Testis (tissue), 3 donors: ENCODE results near the gene DCXR. TPM values are rescaled to one million over a fixed set of nuclear protein-coding genes. Genes with fewer than 3 reads are reported as not detected.

ENCODE experiments used
- DNase-seq: peaks from one replicate; pipeline ENCODE4 v3.0.0-alpha.2; 2019
- H3K27ac ChIP-seq, 2 donors: fragments of 200-600 bp; sonication (generic); one replicate each; pipeline ENCODE4 v1.5.1; 2019
- H3K27me3 ChIP-seq: fragments of 200-600 bp; sonication (generic); one replicate; pipeline ENCODE4 v1.5.1; 2019
- H3K36me3 ChIP-seq: fragments of 200-600 bp; sonication (generic); one replicate; pipeline ENCODE4 v1.5.1; 2017; ENCODE audit warnings: low read depth; ENCODE audit errors: missing control alignments
- H3K4me1 ChIP-seq: fragments of 200-600 bp; sonication (generic); one replicate; pipeline ENCODE4 v1.5.1; 2019
- H3K4me3 ChIP-seq, 2 donors: fragments of 200-600 bp; sonication (generic); one replicate each; pipeline ENCODE4 v1.5.1; 2017 to 2019
- H3K9me3 ChIP-seq: fragments of 200-600 bp; sonication (generic); one replicate; pipeline ENCODE4 v1.5.1; 2017
- CTCF ChIP-seq, 3 experiments: fragments of 450-650 bp in 2 of 3; fragments of 200-600 bp in 1 of 3; sonication (generic) in 1 of 3; IDR thresholded peaks; one replicate each; pipeline ENCODE4 v1.5.1; 2016 to 2019; ENCODE audit warnings: antibody characterized with exemption in 3 of 3, mild to moderate bottlenecking in 2 of 3, moderate library complexity in 1 of 3
- POLR2A ChIP-seq: fragments of 450-650 bp; IDR thresholded peaks from one replicate; pipeline ENCODE4 v1.6.1; 2017; ENCODE audit warnings: antibody characterized with exemption, mild to moderate bottlenecking, moderate library complexity
- WGBS, 2 donors: methylation state at CpG; one replicate each; pipeline ENCODE4 v1.1.5; 2018; 5-methylcytosine and 5-hydroxymethylcytosine counted together
- intact Hi-C: fragments of 100-400 bp; cut with DNase I; formaldehyde crosslinking; loops from one replicate; pipeline ENCODE4 v1.15.1; 2023; ENCODE audit warnings: low total_unique reads
- polyA plus RNA-seq: library from polyadenylated mRNA; stranded (reverse); fragments of 350-450 nt; fragmentation: Illumina TruSeq; extraction: RNeasy Lipid Tissue Mini Kit (QIAGEN cat#74804); gene quantifications from one replicate; pipeline ENCODE4 v1.2.3, GENCODE V29; 2014; ENCODE audit warnings: low read depth, low replicate concordance; ENCODE audit not compliant: insufficient read depth
- total RNA-seq, 2 donors: library from RNA; depleted of rRNA; stranded (reverse); fragments of >200 nt; gene quantifications; one replicate each; pipeline ENCODE4 v1.2.3, GENCODE V29; 2016

The DCXR gene
- total and polyA plus RNA-seq, 3 donors from 2014 or later, result 109 to 188 (median 134) TPM

GRCh38 chr17:82052638-82053059 is 15.2 kb upstream of the DCXR start:
- H3K4me1 ChIP-seq, result peaks cover 11% of the 10 kb centered on the region
- no peak for TF ChIP-seq CTCF (IDR thresholded peaks at IDR 0.05)
- TF ChIP-seq POLR2A, result no peak
- no peak for DNase-seq
- intact Hi-C loops, result no loop called here
- no peak overlapping the region for H3K27ac ChIP-seq
- no peaks in the 10 kb centered on the region for H3K27me3 ChIP-seq
- H3K36me3 ChIP-seq, result no peaks in the 10 kb centered on the region
- peak overlapping the region; percentile 62 to 78 for H3K4me3 ChIP-seq
- no peaks in the 10 kb centered on the region for H3K9me3 ChIP-seq
- WGBS, 2 donors, result 10 to 29% methylated on average over 9 to 19 of the region's 19 CpGs

GRCh38 chr17:82051776-82052637 is 14.5 kb upstream of the DCXR start, which contains the start of the genes GPS1 and RFNG:
Gene GPS1, plus strand, starts transcription at chr17:82051898. Its CDS starts 34 bp downstream, at chr17:82051932.
Gene RFNG, minus strand, starts transcription at chr17:82051811. Its CDS starts 45 bp downstream, at chr17:82051766.
- H3K4me3 ChIP-seq, result peak within 1 kb of the TSS; percentile 72 to 78
- no peaks in the 10 kb centered on the region for H3K36me3 ChIP-seq
- H3K27me3 ChIP-seq, result no peaks in the 10 kb centered on the region
- peaks cover 11% of the 10 kb centered on the region for H3K4me1 ChIP-seq
- 0 to 1% methylated on average over 2 to 59 of the region's 94 CpGs for WGBS, 2 donors
- H3K27ac ChIP-seq, result peak within 1 kb of the TSS; percentile 42 to 78
- no peak for TF ChIP-seq POLR2A
- no peak for TF ChIP-seq CTCF (IDR thresholded peaks at IDR 0.05)
- peak; percentile 88 for DNase-seq
- H3K9me3 ChIP-seq, result no peaks in the 10 kb centered on the region
- intact Hi-C loops, result no loop called here

GRCh38 chr17:82050761-82051641 is 13.5 kb upstream of the DCXR start:
- no peak for TF ChIP-seq POLR2A
- no peak for TF ChIP-seq CTCF (IDR thresholded peaks at IDR 0.05)
- no peak for DNase-seq
- no peaks in the 10 kb centered on the region for H3K36me3 ChIP-seq
- peak overlapping the region; percentile 42 to 78 for H3K27ac ChIP-seq
- peaks cover 11% of the 10 kb centered on the region for H3K4me1 ChIP-seq
- no peaks in the 10 kb centered on the region for H3K9me3 ChIP-seq
- peak overlapping the region; percentile 72 to 78 for H3K4me3 ChIP-seq
- WGBS, 2 donors, result 10 to 45% methylated on average over 6 to 66 of the region's 79 CpGs
- no peaks in the 10 kb centered on the region for H3K27me3 ChIP-seq
- intact Hi-C loops, result no loop called here

GRCh38 chr17:82050152-82050760 is 12.8 kb upstream of the DCXR start:
- peak overlapping the region in 1 of 2 donors; percentile 78 for H3K27ac ChIP-seq
- WGBS, 2 donors, result 75 to 85% methylated on average over 21 to 28 of the region's 28 CpGs
- intact Hi-C loops, result no loop called here
- peaks cover 11% of the 10 kb centered on the region for H3K4me1 ChIP-seq
- no peaks in the 10 kb centered on the region for H3K27me3 ChIP-seq
- TF ChIP-seq CTCF (IDR thresholded peaks at IDR 0.05), result no peak
- no peak for TF ChIP-seq POLR2A
- DNase-seq, result no peak
- no peaks in the 10 kb centered on the region for H3K9me3 ChIP-seq
- H3K36me3 ChIP-seq, result no peaks in the 10 kb centered on the region
- H3K4me3 ChIP-seq, result no peak overlapping the region
